IPS DF 4.7 (cell line): ENCODE measurements around the gene CDHR5.
"Not testable (repeated sequence)": the region's sequence is repeated elsewhere in the genome, so short reads cannot be mapped to it uniquely, and the experiment has no call there.

Experiments used
- DNase-seq: peaks from one replicate; pipeline ENCODE4 v3.0.0-alpha.2; 2013; ENCODE audit warnings: low spot score; ENCODE audit errors: extremely low read depth

The CDHR5 gene, protein sequence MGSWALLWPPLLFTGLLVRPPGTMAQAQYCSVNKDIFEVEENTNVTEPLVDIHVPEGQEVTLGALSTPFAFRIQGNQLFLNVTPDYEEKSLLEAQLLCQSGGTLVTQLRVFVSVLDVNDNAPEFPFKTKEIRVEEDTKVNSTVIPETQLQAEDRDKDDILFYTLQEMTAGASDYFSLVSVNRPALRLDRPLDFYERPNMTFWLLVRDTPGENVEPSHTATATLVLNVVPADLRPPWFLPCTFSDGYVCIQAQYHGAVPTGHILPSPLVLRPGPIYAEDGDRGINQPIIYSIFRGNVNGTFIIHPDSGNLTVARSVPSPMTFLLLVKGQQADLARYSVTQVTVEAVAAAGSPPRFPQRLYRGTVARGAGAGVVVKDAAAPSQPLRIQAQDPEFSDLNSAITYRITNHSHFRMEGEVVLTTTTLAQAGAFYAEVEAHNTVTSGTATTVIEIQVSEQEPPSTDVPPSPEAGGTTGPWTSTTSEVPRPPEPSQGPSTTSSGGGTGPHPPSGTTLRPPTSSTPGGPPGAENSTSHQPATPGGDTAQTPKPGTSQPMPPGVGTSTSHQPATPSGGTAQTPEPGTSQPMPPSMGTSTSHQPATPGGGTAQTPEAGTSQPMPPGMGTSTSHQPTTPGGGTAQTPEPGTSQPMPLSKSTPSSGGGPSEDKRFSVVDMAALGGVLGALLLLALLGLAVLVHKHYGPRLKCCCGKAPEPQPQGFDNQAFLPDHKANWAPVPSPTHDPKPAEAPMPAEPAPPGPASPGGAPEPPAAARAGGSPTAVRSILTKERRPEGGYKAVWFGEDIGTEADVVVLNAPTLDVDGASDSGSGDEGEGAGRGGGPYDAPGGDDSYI

DNA sequence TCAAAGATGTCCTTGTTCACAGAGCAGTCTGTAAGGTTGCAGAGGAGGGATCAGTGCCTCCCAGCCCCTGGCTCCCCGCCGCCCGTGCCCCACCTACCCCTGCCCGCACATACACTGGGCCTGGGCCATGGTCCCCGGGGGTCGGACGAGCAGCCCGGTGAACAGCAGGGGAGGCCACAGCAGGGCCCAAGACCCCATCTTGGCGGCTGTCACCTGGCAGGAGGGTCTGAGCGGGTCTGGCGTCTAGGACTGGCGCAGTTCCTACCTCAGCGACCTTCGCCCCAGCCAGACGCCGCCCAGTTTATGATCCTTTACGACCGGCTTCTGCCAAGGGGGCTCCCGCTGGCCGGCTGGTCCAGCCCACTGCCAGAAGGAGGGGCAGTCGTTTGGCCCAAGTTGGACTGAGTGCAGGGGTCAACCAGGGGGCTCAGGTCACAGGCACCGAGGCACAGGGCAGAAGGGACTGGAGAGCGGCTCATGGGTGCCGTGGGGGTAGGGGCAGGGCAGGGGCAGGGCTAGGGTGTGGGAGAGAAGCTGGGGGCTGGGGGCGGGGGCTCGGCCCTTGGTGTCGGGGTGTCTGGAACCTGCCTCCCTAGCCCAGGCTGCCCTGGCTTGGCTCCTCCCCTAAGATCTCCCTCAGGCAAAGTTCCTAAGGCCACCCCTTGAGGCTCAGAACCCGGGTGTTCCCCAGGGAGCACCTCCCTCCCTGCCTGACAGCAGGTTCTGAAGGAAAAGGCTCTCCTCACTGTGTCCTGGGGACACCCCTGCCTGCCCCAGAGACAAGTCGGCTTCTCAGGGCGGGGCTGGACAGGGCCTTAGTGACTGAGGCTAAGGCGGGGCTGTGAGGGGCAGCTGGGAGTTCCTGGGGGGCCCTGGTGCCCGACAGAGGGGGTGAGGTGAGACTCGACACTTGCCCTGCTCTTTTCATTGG, at the start of gene CDHR5:
TSS of gene CDHR5 (minus strand) at position 251 of the 931 bp plus-strand sequence. CDS start at position 198, 53 bp downstream.
- DNase-seq = no peak

- DNase-seq = no peak
Measured at GRCh38 chr11:674406-674805, 49.7 kb upstream of the CDHR5 start.

DNA sequence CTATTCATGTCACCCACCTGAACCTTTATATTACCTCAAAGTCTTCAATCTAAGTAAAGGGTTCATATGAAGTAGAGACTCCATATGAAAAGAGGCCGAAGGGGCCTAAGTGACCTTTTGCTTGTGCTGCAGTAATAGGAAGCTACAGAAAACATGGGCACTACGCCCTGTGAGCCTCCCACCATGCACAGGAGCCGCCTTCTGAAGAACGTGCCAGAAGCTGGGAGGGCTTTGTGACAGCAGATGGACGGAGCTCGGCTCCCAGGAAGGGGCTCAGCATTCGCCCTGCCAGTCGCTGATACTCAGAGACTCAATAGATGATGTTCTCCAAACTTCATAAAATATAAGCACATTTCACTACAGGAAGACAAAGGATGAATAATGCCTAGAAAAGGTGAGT, 49.1 kb upstream of the CDHR5 start:
- DNase-seq = no peak

DNA sequence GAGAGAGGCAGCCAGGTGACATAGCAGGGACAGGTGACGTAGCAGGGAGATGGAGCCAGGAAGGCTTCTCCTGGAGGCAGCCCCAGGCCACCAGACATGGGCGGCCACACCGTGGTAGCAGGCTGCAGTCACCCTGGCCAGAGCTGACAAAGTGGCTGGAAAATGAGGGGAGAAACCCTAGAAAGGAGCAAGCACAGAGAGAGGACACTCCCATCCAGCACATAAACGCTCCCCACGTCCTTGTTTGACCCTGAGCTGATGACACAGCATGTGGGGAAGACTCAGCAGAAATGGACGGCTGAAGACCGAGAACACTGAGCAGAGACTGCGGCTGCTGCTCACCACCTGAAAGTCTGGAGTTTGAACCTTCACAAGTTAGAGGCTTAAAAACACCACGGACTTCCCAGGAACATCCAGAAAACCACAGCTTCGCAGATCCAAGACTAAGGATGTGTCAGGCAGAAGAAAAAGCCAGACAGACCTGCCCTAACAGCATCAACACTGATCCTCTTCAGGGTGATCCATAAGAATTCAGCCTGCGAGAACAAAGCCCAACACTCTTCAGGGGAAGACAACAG, 41.0 kb upstream of the CDHR5 start:
- no peak for DNase-seq

- no peak for DNase-seq
Measured at GRCh38 chr11:665062-665703, 40.4 kb upstream of the CDHR5 start.

DNA sequence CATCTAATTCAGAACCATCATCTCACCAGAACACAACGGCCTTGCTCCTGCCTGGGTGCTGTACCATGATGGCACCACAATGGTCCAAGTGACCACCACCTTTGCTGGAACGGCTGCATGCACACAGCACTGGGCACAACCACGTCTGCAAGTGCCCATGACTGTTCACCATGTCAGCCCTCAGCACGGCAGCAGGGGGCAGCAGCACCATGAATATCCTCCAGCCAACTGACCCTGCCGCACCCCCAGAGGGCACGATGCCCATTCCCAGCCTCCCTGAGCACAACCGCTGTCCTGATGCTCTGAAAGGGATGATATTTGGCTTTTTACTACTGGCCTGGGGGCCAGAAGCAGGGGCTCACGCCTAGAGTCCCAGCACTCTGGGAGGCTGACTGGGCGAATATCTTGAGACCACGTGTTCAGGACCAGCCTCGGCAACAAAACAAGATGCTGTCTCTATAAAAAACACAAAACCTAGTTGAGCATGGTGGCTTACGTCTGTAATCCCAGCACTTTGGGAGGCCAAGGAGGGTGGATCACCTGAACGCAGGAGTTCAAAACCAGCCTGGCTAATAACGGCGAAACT, 38.0 kb upstream of the CDHR5 start:
- no peak for DNase-seq

DNA sequence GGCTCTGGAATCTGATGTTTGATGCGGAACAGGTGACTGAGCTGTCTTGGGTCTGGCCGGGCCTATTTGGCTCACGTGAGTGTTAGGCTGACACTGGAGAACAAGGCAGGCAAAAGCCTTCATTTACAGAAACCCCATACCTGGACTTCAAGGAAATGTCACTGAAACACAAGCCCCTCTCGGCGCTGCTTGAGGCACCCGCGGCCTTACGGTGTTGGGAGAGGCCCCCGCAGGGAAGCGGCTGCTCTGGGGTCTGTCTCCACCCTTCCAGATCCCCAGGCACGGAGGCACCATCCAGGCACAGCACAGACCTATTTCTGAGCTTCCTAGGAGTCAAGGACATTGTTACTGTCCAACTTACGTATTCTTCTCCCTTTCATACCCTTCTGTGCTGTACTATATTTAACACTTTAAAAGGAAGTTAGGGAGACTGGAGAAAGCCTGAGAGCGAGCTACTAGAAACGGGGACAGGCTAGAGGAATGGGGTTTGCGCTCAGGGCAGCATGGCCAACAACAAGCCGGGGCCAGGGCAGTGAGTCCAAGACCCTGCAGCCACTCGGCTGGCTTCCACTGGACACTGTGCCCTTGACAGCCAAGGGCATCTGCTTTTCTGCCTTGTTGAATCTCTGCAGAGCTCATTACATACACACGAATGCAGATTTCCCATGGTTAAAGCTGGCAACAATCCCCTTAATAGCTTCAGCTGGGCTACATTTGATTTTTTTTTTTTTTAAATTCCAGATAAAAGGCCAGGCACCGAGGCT, 36.1 kb upstream of the CDHR5 start:
- DNase-seq = no peak

- no peak for DNase-seq
Measured at GRCh38 chr11:660281-660680, 35.5 kb upstream of the CDHR5 start.

DNA sequence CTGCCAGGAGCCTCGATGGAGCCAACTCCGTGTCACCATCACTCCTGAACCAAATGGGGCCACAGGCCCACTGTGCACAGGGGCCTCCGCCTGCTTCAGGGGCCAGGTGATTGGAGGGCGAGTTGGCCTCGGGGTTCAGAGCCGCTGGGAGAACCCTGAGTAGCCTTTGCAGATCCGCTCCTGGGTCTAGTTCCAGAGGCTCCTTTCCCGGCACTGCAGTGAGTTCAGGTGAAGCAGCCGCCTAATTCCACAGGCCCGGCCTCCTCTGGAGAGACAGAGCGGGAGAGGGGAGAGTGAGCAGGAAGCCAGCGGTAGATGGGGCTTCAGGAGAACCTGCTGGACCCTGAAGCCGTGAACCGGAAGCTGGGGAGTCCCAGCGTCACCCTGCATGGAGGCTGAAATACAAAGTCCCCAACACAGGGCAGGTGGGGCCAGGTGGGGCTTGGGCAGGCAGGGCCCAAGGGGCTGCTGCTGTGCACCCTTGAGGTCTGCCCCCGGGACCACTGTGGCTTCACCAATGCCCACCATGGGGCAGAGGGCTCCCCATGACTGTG, 34.9 kb upstream of the CDHR5 start:
- no peak for DNase-seq

GRCh38 chr11:657691-658126, 33.0 kb upstream of the CDHR5 start:
- DNase-seq = no peak

DNA sequence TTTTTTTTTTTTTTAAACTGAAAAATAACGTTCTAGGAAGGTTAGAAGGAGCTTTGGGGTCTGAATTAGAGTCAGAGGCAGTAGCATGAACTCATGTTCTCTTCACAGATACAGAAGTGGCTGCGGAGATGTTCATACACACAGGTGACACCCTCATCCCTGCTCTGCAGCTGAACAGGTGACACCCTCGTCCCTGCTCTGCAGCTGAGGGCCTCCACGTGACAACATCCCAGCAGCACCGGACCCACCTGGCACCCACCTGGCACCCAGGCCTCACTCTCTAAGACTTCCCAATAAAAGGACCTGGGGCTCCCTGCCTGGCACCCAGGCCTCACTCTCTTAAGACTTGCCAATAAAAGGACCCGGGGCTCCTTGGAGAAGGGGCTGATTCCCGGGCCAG, 32.1 kb upstream of the CDHR5 start:
- DNase-seq = no peak

- DNase-seq = no peak
Measured at GRCh38 chr11:656426-656825, 31.7 kb upstream of the CDHR5 start.

DNA sequence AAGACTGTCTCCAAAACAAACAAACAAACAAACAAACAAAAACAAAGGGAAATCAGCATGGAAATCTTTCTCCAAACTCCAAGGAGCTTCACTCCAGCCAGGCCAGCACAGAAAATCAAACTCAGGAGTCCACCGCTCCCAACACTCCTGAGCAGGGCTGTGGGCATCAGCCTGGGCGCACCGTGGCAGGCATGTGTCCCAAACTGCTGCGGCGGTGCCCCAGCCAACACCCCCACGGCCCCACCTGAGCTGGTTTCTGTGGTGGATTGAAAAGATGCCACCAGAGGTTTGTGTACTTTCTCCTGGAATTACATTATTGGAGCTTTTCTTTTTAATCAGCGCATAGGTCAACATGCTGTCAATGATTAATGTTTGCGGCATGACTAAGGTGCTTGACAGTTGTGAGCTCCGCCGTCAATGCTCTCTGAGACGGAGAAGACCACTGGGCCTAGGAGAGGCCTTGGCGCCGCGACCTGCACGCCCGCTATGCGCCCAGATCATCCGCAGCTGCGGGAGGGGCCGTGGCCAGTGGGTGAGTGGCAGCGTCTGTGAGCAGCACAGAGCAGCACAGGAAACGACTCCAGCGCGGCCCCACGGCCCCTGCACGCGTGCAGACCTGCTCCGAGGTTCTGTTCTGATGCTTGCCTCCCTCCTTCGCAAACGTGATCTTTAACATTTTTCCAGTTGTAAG, 30.4 kb upstream of the CDHR5 start:
- DNase-seq = no peak

DNA sequence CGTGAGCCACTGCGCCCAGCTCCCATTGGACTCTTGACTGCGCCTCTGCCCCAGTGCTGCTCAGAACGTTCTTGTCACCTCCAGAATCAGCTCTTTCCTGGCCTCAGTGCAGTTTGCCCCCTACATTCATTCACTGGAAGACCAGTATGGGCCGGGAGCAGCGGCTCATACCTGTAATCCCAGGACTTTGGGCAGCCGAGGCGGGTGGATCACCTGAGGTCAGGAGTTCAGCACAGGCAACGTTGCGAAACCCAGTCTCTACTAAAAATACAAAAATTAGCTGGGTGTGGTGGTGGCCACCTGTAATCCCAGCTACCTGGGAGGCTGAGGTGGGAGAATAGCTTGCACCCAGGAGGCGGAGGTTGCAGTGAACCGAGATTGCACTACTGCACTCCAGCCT, 29.7 kb upstream of the CDHR5 start:
- not testable (repeated sequence) for DNase-seq

GRCh38 chr11:653837-654236, 29.1 kb upstream of the CDHR5 start:
- no peak for DNase-seq

DNA sequence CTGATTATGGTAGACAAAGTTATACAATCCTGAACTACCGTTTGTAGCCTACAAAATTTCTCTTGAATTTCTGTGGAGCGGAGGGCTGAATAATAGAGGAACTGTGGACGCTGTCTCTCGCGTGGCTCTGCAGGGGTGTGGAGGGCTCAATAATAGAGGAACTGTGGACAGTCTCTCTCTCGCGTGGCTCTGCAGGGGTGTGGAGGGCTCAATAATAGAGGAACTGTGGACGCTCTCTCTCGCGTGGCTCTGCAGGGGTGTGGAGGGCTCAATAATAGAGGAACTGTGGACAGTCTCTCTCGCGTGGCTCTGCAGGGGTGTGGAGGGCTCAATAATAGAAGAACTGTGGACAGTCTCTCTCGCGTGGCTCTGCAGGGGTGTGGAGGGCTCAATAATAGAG, 28.4 kb upstream of the CDHR5 start:
- not testable (repeated sequence) for DNase-seq

DNA sequence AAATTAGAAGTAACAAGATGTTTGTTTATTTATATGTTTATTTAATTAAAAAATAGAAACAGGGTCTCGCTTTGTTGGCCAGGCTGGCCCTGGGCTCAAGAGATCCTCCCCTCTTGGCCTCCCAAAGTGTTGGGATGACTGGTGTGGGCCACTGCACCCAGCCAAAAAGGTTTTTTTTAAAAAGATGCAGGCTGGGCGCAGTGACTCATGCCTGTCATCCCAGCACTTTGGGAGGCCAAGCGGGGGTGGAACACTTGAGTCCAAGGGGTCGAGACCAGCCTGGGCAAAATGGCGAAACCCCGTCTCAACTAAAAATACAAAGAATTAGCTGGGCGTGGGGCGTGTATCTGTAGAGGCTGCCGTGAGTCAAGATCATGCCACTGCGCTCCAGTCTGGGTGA, 25.7 kb upstream of the CDHR5 start:
- DNase-seq = no peak

GRCh38 chr11:647672-648158, 23.0 kb upstream of the CDHR5 start:
- DNase-seq = not testable (repeated sequence)
